HepG2 (cell line): ENCODE measurements around the gene CNOT6. TPM values are rescaled to one million over a fixed set of nuclear protein-coding genes. Genes with fewer than 3 reads are reported as not detected.

Experiments
- ATAC-seq: fragments of 200-7000 bp; cut with Tn5 transposase; 3 replicates; pipeline ENCODE4 v1.9.1; 2020; ENCODE audit warnings: mild to moderate bottlenecking, moderate library complexity
- BruUV-seq: library from RNA; stranded (reverse); fragments of 400-500 nt; replicated peaks from 2 replicates; lab custom pipeline; 2021; lab: Mats Ljungman, UMichigan
- CTCF ChIA-PET: fragments of 300-600 bp; formaldehyde crosslinking; extraction: SDS; loops from one replicate; lab custom pipeline; 2021; ENCODE audit warnings: low total read pairs, inconsistent platforms, low intra/inter-chr PET ratio; lab: Yijun Ruan, JAX
- POLR2A ChIA-PET: fragments of 350-600 bp; sonication (Branson Sonifier 250); formaldehyde crosslinking; loops from one replicate; lab custom pipeline; 2020; ENCODE audit warnings: antibody characterized with exemption, inconsistent platforms; lab: Yijun Ruan, JAX
- DNase-seq: peaks from one replicate; pipeline ENCODE4 v3.0.0-alpha.2; 2015; ENCODE audit warnings: low spot score
- FAIRE-seq: peaks from 3 replicates; lab custom pipeline; 2011; peaks lifted over from hg19 to GRCh38; lab: Jason Lieb, UNC
- H2AFZ ChIP-seq: one replicate; pipeline ENCODE4 v1.6.1; 2011; ENCODE audit warnings: low read length, inconsistent platforms
- H3K27ac ChIP-seq: fragments of 300-600 bp; 3 replicates; pipeline ENCODE4 v1.8.0; 2011; ENCODE audit warnings: mixed run types, mild to moderate bottlenecking, mixed read lengths, low read length, inconsistent platforms; ENCODE audit not compliant: insufficient read depth; ENCODE audit errors: extremely low read length
- H3K27me3 ChIP-seq, 2 experiments: fragments of 200-600 bp in 1 of 2; 2 replicates in 1 of 2; 3 replicates in 1 of 2; pipeline versions ENCODE4 v1.6.0 to v1.8.0; 2011; ENCODE audit warnings: low read length in 2 of 2, mild to moderate bottlenecking in 2 of 2, moderate library complexity in 2 of 2, inconsistent platforms in 1 of 2; ENCODE audit not compliant: insufficient read depth in 2 of 2, control insufficient read depth in 1 of 2
- H3K36me3 ChIP-seq, 2 experiments: fragments of 200-600 bp in 1 of 2; replicated peaks in 1 of 2; 2 replicates in 1 of 2; 3 replicates in 1 of 2; pipeline versions ENCODE4 v1.5.1 to v1.8.0; 2011; ENCODE audit warnings: low read length in 2 of 2, inconsistent platforms in 1 of 2; ENCODE audit not compliant: insufficient read depth in 2 of 2, control insufficient read depth in 1 of 2
- H3K4me1 ChIP-seq: 2 replicates; pipeline ENCODE4 v1.5.1; 2012; ENCODE audit warnings: low read length, inconsistent platforms; ENCODE audit not compliant: insufficient read depth
- H3K4me2 ChIP-seq: 2 replicates; pipeline ENCODE4 v1.6.0; 2011; ENCODE audit warnings: low read depth, low read length, inconsistent platforms
- H3K4me3 ChIP-seq, 3 experiments: fragments of 200-600 bp in 1 of 3; sonication (generic), shearing (Covaris generic) in 1 of 3; replicated peaks in 1 of 3; 2 replicates each; pipeline ENCODE4 v1.5.1; 2011 to 2016; ENCODE audit warnings: low read length in 3 of 3, inconsistent platforms in 2 of 3, low read depth in 2 of 3, mild to moderate bottlenecking in 2 of 3, control low read depth in 1 of 3, mixed read lengths in 1 of 3; ENCODE audit not compliant: insufficient read depth in 1 of 3
- H3K79me2 ChIP-seq: one replicate; pipeline ENCODE4 v1.6.1; 2011; ENCODE audit warnings: low read length, inconsistent platforms; ENCODE audit not compliant: insufficient read depth
- H3K9ac ChIP-seq: 2 replicates; pipeline ENCODE4 v1.6.0; 2011; ENCODE audit warnings: mild to moderate bottlenecking, low read depth, low read length, inconsistent platforms; ENCODE audit not compliant: insufficient read depth
- H3K9me3 ChIP-seq: 2 replicates; pipeline ENCODE4 v1.5.1; 2012; ENCODE audit warnings: mild to moderate bottlenecking, low read length
- H4K20me1 ChIP-seq: 2 replicates; pipeline ENCODE4 v1.6.0; 2011; ENCODE audit warnings: inconsistent platforms, mild to moderate bottlenecking, low read length, moderate library complexity; ENCODE audit not compliant: insufficient read depth
- NFE2L2 ChIP-seq: fragments of 150-350 bp; IDR thresholded peaks from 2 replicates; pipeline ENCODE4 v1.6.1; 2014; ENCODE audit warnings: low read length
- PCBP2 ChIP-seq: fragments of 200-400 bp; formaldehyde crosslinking; optimal IDR thresholded peaks from 2 replicates; pipeline ENCODE3; 2018; ENCODE audit warnings: low read length, low read depth; ENCODE audit not compliant: poor library complexity, severe bottlenecking
- PHF20 ChIP-seq: sonication (generic); formaldehyde crosslinking; IDR thresholded peaks from 2 replicates; pipeline ENCODE4 v1.5.0; 2020; ENCODE audit warnings: mild to moderate bottlenecking, missing genetic modification reagents
- SNAPC2 ChIP-seq: sonication (generic); formaldehyde crosslinking; IDR thresholded peaks from 2 replicates; pipeline ENCODE4 v1.8.1; 2022; ENCODE audit warnings: mild to moderate bottlenecking, missing genetic modification reagents
- TEAD3 ChIP-seq: optimal IDR thresholded peaks from 2 replicates; pipeline ENCODE3; 2016; ENCODE audit warnings: borderline replicate concordance
- ZFP1 ChIP-seq: IDR thresholded peaks from 2 replicates; pipeline ENCODE4 v1.6.1; 2016
- ZNF761 ChIP-seq: sonication (generic); formaldehyde crosslinking; conservative IDR thresholded peaks from 2 replicates; pipeline ENCODE4 v1.4.0; 2020; ENCODE audit warnings: mild to moderate bottlenecking, missing genetic modification reagents
- WGBS: methylation state at CpG from one replicate; pipeline ENCODE4 v1.1.6; 2017; ENCODE audit warnings: low lambda C conversion rate; 5-methylcytosine and 5-hydroxymethylcytosine counted together
- in situ Hi-C: cut with HindIII; loops from 2 replicates; pipeline ENCODE4 v1.10.0; 2017; ENCODE audit warnings: low pct_unique_long_range_greater_than_20kb; ENCODE audit not compliant: extremely low pct_ligation_motif_present
- intact Hi-C: fragments of 100-400 bp; cut with micrococcal nuclease; formaldehyde crosslinking; loops from one replicate; pipeline ENCODE4 v1.10.0; 2022; ENCODE audit not compliant: unreplicated experiment
- polyA plus RNA-seq, 8 experiments: library from polyadenylated mRNA; depleted of rRNA in 3 of 8; stranded (reverse) in 7 of 8; unstranded in 1 of 8; fragments of >200 nt; fragmentation: Illumina TruSeq in 4 of 8; extraction: Trizol in 4 of 8; gene quantifications; 2 replicates each; pipeline versions ENCODE4 v1.2.1 to v1.2.3, GENCODE V29; 2011 to 2016; ENCODE audit warnings: low read depth in 4 of 8, missing spikeins in 1 of 8, mixed read lengths in 1 of 8; ENCODE audit not compliant: insufficient read depth in 1 of 8
- total RNA-seq, 5 experiments: library from RNA; depleted of rRNA; stranded (reverse); fragments of >200 nt; fragmentation: Illumina TruSeq; extraction: Trizol; gene quantifications; 2 replicates each; pipeline ENCODE4 v1.2.3, GENCODE V29; 2016; ENCODE audit warnings: low read depth in 1 of 5
- TF ChIP-seq, protein P1 (sequence below): sonication (generic); formaldehyde crosslinking; IDR thresholded peaks from 2 replicates; pipeline ENCODE4 v1.4.0; 2020; ENCODE audit warnings: missing genetic modification reagents

CNOT6 gene
- total and polyA plus RNA-seq, 2 of the 13 experiments (the other 11 are each of a cell fraction or from before 2014, with no cell fraction given): 8.8 to 9.1 TPM

DNA sequence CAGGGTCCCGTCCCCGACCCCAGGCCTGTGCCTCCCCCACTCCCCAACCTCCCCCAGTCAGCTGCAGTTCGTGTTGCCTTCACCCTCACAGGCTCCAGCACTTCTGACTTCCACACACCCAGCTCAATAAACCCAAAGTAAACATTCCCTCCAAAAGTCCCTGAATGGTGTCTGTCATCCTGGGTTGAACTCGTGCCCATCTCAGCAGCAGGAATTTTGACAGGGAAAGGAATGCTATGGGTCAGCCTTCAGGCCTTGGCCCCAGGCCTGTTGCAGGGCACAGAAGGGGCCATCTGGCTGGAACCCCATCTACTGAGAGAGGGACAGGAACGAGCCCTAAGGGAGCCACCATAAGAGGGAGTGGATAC is 29.6 kb upstream of the CNOT6 start:
- WGBS: 11% methylated on average over 3 of the region's 5 CpGs
- H3K4me3 ChIP-seq: no peak overlapping the region
- no peaks in the 10 kb centered on the region for H3K79me2 ChIP-seq
- H4K20me1 ChIP-seq: no peaks in the 10 kb centered on the region
- H3K9me3 ChIP-seq: no peaks in the 10 kb centered on the region
- ATAC-seq: peak; percentile 41
- H2AFZ ChIP-seq: no peak overlapping the region
- CTCF ChIA-PET: no interaction called here
- H3K9ac ChIP-seq: no peak overlapping the region
- peaks cover 1 to 28% of the 10 kb centered on the region in 2 experiments; a peak in 4 of 5 replicates for H3K27me3 ChIP-seq
- H3K4me2 ChIP-seq: no peak overlapping the region
- TF ChIP-seq NFE2L2 (no peak), TEAD3 (peak; percentile 28), SNAPC2 (no peak), ZFP1 (CRISPR knock-in tag) (no peak), ZNF761 (no peak), PCBP2 (no peak), PHF20 (CRISPR knock-in tag) (no peak)
- TF ChIP-seq, protein P1, sequence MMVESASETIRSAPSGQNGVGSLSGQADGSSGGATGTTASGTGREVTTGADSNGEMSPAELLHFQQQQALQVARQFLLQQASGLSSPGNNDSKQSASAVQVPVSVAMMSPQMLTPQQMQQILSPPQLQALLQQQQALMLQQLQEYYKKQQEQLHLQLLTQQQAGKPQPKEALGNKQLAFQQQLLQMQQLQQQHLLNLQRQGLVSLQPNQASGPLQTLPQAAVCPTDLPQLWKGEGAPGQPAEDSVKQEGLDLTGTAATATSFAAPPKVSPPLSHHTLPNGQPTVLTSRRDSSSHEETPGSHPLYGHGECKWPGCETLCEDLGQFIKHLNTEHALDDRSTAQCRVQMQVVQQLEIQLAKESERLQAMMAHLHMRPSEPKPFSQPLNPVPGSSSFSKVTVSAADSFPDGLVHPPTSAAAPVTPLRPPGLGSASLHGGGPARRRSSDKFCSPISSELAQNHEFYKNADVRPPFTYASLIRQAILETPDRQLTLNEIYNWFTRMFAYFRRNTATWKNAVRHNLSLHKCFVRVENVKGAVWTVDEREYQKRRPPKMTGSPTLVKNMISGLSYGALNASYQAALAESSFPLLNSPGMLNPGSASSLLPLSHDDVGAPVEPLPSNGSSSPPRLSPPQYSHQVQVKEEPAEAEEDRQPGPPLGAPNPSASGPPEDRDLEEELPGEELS (CRISPR knock-in tag): no peak
- TF ChIP-seq, all 625 proteins: peak for 1
- POLR2A ChIA-PET: no interaction called here
- intact Hi-C loops: no loop called here
- peaks cover 5% of the 10 kb centered on the region; the same call in 1 of the 2 replicates for H3K4me1 ChIP-seq
- no peaks in the 10 kb centered on the region for H3K36me3 ChIP-seq
- BruUV-seq: no TSS peak
- DNase-seq (peak; percentile 35), FAIRE-seq (no peak)
- in situ Hi-C loops: loop anchor here (25.0 kb wide), 1 partner anchor 252 kb away; the partner anchor contains the start of gene RASGEF1C
- no peak overlapping the region for H3K27ac ChIP-seq
